Stimulated activated CD4-positive, alpha-beta T cell treated with anti-CD3 and anti-CD28 coated beads, Interleukin-12 subunit alpha, Interleukin-12 subunit beta, amount 100 ng/mL, for 4 hours (primary cell): ENCODE measurements around the gene ME2.
"Not testable (repeated sequence)": the region's sequence is repeated elsewhere in the genome, so short reads cannot be mapped to it uniquely, and the experiment has no call there.

ENCODE experiments used
- DNase-seq: peaks from one replicate; pipeline ENCODE4 v3.0.0-alpha.2; 2020

Gene ME2

DNA sequence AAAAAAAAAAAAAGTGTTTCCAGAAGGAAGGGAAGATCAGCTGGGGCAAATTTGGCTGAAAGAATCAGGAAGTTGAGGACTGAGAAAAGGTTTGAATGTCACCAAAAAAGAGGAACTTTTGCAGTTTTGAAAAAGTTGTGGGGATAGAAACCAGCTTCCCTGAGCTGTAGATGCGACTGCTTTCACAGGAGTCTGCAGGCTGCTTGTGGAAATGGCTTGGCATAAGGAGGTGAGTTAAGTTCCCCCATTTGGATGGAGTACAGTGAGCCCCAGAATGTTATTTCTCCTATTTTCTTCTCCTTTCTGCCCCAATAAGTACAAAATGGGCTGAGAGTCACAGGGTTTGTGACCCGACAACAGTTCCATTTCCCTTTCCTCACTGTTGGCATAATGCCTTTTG lies 16.5 kb upstream of the ME2 start:
- DNase-seq = no peak

DNA sequence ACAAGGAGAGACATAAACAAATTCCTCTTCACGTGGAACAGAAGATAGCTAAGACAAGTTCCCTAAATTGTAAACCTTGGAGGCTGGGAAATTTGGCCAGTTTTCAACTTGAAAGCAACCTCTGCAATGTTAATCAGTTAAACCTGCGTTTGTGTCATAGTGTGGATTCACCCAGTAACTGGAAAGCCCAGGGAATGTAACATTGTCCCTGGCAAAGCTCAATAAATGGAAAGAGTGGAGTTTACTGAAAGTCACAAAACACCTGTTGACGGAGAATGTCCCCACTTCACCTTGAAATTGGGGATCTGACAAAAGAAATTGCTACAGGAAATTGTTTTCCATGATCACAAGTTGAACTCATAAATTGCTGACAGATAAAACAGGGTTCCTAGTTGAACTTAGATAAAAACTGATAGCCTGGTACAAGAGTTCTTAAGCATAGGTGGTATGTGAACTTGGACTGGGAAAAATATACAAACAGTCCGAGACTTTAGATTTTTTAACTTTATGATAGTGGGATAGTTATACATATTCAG lies 15.0 kb upstream of the ME2 start:
- DNase-seq = no peak

DNA sequence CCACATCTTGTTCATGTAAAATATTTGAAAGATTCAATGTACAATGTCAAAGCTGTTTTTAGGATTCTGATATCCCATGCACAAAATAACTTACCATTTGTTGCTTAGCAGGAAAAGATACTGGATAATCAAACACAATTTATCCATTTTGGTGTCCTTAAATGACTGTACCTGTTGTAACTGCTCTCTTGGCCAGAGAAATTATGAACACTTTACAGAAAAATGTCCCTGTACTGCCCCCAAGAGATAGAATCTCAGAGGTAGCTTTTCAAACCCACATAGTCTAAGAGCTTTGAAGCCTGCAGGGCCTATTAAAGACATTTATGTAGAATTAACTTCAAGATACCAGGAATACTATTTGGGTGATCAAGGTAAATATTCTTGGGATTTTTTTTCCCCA lies 12.2 kb upstream of the ME2 start:
- DNase-seq = no peak

DNA sequence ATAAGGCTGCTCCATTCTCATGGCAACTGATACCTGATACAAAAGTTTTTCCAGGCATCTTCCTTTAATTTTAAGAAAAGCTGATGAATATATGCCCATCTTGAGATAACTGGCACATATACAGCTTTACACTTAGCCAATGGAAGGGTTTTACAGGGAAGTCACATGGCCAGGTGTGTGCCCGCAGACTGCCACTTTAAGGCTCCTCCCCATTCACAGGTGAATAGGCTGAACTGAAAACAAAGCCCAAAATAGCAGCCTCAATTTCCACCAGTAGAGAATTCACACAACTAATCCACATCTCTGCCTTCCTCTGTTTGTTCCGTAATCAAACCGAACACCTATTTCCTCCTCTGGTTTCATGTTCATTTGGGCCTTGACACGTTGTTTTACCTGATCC lies 9.8 kb upstream of the ME2 start:
- DNase-seq = no peak

DNA sequence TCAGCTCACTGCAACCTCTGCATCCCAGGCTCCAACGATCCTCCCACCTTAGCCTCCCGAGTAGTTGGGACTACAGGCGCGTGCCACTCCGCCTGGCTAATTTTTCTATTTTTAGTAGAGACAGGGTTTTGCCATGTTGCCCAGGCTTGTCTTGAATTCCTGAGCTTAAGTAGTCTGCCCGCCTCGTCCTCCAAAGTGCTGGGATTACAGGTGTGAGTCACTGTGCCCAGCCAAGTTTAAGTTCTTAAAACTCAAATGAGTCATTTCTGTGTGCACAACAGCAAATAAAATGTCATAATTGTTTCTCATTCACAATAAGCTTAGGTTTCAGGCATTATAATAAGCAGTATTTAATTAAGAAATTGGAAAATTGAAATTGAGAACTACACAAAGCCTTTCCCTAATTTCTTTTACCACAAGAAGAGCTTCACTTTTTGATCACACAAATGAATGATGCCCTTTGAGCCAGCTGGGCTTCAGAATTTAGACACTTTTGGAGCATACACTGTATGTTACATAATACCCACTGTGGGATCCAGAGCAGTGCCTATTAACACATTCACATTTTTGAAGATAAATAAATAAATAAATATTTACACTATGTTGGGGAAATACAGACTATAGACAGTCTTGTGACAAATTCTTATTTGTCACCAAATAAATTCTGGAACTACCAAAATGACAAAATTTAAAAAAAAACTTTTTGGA lies 8.6 kb upstream of the ME2 start:
- no peak for DNase-seq

DNA sequence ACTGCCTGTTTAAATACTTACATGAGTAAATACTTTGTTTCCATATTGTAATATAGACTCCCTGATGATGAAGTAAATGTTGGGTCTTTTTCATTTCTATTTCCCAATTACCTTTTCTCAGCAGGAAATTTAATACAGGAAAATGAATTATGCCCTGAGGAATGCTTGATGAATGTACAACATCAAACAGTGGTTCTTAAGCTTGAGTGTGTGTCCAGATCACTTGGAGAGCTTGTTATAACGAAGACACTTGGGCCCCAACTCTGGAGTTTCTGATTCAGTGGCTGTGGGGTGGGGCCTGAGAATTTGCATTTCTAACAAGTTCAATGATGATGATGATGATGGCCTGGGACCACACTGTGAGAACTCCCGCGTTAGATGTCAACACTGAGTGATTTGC lies 7.1 kb upstream of the ME2 start:
- no peak for DNase-seq

DNA sequence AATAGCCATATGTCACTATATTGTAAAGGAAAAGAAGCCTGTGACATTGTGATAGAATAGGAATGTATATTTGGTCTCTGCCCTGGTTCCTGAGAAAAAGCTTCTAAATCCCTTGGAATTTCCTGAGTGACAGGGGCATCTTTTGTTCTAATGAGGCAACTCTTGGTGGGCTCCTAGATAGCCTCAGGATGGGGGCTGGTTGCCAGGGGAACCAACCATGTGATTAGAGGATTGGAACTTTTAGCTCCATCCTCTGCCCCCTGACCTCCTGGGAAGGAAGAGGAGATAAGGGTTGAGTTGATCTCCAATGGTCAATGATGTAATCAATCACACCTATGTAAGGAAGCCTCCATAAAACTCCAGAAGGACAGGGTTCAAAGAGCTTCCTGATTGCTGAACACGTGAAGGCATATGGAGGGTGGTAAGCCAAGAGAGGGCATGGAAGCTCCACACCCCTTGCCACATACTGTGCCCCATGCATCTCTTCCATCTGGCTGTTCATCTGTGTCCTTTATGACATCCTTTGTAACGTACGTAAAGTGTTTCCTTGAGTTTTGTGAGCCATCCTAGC lies 2.9 kb upstream of the ME2 start:
- DNase-seq = no peak

DNA sequence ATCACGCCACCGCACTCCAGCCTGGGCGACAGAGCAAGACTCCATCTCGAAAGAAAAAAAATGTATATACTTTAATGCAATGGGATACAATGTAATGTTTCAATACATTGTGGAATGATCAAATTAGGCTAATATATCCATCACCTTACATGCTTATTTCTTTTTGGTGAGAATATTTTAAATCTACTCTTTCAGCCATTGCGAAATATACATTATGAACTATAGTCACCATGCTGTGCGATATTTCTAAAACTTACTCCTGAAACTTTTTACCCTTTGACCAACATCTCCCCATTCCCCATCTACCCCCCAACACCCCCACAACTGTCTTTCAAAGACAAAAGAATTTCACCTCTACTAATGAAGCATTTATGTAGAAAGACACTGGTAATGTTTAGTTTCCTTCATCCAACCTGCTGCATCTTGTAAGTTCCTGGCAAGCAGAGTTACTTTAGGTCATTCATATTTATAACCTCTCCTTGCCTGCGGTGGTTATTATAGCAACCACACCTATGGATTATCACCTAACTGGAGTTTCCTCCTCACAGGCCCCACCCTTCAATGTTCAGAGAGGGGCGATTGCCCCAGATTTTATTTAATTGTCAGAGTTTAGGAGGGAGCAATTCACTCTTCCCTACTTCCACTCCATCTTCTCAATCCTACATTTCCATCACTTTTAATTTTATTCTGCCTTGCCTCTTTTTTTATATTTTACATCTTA lies 1.2 kb upstream of the ME2 start:
- DNase-seq = no peak

DNA sequence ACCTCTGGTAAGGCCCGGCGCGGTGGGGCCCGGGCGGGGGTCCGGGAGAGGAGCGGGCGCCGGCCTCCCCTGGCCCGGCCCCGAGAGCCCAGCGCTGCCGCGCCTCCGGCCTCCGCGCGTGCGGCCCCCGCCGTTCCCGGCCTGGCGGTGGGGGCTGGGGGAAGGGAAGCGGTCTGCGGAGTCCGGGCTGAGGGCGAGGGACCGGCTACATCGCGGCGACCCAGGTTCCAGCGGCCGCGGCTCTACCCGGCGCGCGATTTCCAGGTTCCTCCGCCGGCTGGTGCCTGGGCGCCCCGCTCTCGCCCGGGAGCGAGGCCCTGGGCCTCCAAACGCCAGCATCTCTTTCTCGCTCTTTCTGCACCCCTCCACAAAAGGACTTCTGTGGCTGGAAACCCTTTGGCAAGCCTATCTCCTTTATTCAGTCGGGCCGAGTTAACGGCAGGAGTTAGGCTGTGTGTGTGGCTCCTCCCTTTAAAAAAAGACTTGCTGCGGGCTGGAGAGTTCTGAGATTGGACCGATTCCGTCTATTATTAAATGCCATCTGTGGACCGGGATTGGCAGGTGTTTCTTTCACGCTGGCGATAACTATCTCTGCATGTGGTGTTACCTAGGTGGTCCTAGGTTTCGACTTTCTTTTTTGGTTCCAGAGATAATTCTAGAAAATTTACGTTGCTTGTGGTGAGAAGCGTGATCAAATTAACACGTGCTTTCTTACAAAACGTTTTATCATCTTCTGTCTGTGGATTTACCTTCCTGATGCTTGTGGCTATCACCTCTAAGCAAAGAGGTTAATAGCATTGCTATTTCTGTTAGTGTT lies 592 bp downstream of the ME2 start:
- DNase-seq = no peak

DNA sequence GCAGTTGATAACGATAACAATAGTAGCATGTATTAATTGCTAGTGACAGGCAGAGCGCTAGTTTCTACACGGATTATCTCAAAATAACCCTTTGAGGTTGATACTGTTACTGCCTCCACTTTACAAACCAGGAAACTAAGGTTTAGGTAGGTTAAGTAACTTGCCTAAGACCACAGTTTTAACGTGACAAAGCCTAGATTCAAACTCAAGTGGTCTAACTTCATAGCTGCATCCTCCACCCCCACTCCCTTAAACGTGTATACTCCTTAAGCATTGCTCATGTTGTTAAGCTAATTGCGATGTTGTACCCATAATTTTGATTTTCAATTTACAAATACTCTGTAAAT lies 1.2 kb downstream of the ME2 start:
- no peak for DNase-seq

DNA sequence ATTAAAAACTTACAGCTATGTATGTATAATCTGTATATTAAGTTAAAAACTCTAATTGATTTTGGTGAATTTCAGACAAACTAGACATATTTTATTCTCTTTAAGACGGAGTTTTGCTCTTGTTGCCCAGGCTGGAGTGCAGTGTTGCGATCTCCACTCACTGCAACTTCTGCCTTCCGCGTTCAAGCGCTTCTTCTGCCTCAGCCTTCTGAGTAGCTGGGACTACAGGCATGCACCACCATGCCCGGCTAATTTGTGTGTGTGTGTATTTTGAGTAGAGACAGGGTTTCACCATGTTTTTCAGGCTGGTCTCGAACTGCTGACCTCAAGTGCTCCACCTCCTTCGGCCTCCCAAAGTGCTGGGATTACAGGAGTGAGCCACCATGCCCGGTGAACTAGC lies 2.0 kb downstream of the ME2 start:
- not testable (repeated sequence) for DNase-seq

DNA sequence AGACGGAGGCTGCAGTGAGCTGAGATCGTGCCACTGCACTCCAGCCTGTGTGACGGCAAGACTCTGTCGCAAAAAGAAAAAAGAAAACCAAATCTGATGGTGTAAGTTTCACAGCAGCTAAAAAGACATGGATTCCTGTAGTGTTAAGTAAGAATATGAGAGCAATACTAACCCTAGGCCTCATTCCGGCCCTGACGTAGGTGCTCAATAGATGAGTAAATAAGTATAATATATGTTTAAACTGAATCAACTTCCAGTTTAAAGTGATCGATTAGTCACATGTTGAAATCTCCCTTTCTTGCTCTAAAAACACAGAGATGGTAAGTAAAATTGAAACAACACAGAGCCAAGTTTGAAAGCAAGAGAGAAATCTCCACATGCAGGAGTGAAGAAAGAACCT lies 8.0 kb downstream of the ME2 start:
- no peak for DNase-seq

DNA sequence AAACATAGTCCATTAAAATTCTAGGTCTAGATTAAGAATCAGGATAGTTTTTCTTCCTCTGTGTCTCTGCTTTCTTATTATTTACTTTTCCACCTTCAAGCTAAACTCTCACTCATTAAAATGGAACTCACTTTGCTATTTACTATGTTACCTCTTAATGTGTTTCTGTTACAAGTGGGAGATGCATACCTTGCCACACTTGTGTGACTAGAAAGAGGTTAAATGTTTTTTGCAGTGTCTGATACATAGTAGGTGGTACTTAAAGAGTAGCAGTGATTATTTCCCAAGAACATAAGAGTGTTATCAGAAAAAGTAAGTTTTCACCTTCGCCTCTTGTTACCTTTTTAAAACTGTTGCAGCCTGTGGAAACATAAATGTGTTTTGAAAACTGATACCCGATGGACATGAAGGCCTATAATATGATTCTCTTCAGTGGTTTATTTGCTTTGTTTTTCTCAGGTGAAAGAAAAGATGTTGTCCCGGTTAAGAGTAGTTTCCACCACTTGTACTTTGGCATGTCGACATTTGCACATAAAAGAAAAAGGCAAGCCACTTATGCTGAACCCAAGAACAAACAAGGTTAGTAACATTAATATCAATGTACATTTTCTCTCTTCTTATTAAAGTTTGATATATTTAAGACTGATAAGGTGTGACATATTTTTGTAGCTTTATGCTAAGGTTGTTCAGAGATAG lies 16.6 kb downstream of the ME2 start:
- no peak for DNase-seq

DNA sequence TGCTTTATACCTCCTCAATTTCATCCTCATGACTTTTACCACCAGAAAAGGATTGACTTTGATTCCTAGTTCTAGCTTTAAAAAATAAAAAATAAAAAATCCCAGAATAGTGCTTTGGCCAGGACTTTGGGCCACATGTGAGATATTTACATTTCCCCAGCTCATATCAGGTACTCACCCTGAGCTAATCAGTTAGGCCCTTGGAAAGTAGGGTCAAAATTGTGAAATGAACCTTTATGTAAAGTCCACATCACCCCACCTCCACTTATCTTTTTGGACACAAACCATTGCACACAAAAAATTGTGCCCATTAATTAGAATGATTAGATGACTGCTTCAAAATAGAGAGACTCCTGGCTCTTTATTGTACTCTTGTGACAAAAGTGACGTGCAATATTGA lies 17.2 kb downstream of the ME2 start:
- DNase-seq = no peak

DNA sequence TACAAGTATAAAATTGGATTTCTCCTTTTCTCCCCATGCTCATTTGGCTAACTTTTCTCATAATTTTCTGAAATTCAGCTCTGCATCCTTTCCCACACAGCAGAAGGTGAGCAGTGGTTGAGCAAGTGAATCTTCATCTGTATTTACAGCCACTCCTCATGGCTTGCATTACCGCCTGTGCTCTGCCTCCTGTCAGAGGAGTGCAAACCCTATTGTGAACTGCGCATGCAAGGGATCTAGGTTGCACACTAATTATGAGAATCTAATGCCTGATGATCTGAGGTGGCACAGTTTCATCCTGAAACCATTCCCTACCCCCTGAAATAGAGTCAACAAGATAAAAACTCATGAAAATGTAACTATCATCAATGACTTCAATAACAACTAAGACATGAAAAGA lies 20.0 kb downstream of the ME2 start:
- DNase-seq = no peak

DNA sequence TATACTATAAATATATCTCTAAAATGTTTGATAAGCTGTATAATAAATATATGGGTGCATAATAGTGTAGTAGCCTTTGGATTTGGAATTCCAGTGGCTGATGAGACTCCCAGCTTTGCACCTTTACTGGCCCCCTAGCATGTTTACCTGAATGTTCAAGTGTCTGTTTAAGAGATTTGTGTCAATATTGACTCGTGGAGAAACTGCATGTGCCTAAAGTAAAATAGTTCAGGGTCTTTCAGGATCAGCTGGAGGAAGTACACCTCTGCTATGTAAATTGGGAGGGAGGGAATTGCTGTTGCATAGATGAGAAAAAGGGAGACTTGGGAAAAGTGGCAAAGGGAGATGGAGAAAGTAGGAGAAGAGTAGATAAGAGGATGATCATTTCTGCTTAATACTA lies 23.9 kb downstream of the ME2 start:
- no peak for DNase-seq

DNA sequence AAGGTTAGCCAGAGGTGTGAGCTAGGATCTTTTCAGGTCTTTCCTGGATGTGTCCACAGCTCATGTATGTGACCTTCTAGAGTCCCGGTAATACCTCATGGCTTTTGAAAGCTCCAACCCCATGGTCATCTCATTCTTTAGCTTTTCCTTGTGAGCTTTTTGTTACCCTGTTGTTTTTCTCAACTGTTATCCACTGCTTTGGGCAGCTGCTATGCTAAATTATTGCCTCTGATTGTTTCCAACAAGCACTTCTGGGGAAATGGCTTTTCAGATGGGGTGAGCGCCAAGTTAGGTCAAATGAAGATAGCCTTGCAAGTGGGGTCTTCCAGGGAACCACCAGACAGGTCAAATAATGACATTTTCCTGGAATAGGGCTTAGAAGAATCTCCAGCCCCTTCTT lies 27.9 kb downstream of the ME2 start:
- DNase-seq = no peak

DNA sequence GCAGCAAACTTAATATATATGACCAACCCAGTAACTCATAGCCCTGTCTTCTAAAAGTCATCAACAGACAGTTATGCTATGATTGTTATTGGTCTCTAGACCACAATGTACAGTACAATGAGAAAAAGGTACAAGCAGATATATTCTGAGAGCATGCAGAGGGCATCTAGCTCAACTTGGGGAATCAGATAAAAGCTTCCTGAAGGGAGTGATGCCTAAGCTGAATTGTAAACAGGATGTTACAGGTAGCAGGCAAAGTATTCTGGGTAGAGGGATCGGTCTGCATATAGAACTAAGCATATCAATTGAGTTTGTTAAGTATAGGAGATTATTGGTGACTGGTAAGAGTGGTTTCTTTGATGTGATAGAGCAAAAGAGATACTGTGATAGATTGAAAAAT lies 30.3 kb downstream of the ME2 start:
- DNase-seq = no peak

DNA sequence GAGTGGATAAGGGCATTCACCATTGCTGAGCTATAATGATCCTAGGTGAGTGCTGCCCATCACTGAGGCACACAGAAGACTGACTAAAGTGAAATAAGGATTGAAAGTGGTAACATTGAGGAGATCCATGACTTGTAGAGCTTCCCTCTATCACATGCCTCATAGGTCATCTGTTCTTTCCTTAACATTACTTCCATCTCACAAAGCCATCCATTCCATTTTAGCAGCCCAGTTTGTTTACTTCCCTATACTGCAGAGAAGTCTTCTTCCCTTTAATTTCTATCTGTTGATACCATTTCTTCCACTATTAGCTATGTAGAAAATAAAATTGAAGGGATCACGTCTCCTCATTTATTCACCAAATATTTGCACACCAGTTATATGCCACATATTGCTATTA lies 32.1 kb downstream of the ME2 start:
- DNase-seq = no peak

DNA sequence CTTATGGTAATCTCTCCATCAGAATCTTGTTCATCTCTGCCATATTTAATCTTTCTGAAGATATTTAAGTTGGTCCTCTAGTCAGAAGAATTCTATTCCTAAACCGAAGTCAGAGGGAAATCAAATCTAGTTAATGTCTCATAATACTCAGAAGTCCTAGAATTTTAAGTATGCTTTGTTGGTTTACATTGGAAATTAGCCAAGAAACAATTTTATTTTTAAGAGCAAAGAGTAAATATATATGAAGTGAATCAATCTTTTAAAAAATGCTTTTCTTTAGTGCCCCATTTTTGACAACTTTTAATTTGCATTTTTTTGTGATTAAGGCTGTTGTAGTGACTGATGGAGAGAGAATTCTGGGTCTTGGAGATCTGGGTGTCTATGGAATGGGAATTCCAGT lies 38.1 kb downstream of the ME2 start:
- DNase-seq = no peak

DNA sequence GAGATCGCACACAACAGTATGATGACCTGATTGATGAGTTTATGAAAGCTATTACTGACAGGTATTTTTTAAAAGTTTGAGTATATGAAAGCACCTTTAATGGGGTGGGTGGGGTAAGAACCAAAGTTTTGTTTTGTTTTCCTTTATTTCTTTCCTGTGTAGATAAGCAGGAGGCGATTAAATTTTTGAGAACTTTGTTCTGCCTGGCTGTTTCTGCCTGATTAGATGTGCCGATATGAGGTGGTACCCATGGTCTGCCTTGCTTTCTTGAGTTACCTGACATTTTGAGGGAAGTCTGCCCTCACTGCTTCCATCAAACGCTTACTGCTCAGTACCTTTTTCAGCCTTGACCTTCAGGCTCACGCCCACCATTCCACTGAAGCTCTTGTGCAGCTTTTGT lies 39.2 kb downstream of the ME2 start:
- DNase-seq = no peak

DNA sequence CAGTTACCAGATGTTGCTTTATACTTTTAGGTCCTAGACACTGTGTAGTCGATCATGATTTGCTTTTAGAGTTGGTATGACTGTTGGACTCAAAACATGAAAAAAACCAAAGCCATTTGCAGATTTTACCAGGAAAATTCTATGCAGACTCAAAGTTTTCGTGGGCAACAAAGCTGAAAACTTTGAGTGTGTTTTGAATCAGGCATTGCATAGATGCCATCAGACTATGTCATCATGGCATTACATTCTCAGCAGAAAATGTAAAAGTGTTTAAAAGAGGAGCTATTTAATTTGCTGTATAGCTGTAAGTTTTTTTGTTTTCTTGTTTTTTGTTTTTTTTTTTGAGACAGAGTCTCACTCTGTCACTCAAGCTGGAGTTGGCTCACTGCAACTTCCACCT lies 45.5 kb downstream of the ME2 start:
- no peak for DNase-seq

DNA sequence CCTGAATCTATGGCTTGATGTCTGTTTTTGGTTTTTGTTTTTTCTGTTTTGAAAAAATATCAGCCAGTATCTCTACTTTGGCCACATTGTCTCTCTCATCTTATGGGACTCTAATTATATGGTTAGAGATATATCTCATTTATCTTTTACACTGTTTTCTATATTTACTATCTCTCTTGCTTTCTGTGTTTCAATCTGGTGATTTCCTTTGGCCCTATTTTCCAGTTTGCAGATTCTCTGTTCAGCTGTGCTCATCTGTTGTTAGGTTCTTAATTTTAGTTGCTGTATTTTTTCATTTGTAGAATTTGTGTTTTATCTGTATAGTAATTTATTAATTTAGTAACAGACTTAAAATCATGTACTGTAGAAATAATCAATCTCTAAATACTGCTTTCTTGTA lies 47.6 kb downstream of the ME2 start:
- DNase-seq = no peak
